Small intestine (tissue), 7 donors: ENCODE data around the gene ATP7A. TPM values are rescaled to one million over a fixed set of nuclear protein-coding genes. Genes with fewer than 3 reads are reported as not detected.
"Not testable (repeated sequence)": the region's sequence is repeated elsewhere in the genome, so short reads cannot be mapped to it uniquely, and the experiment has no call there.

Experiments used
- DNase-seq, 2 donors: peaks; one replicate each; pipeline versions ENCODE4 v3.0.0 to v3.0.0-alpha.2; 2013
- FAIRE-seq: peaks from 2 replicates; lab custom pipeline; 2012; peaks lifted over from hg19 to GRCh38; lab: Jason Lieb, UNC
- H3K27ac ChIP-seq, 3 donors: one replicate each; pipeline ENCODE4 v1.5.1; 2013; ENCODE audit warnings: low read length in 2 of 3, mild to moderate bottlenecking in 2 of 3, control low read depth in 1 of 3, inconsistent platforms in 1 of 3, low read depth in 1 of 3, moderate library complexity in 1 of 3
- H3K27me3 ChIP-seq, 3 donors: one replicate each; pipeline ENCODE4 v1.6.1; 2013; ENCODE audit warnings: low read length in 3 of 3, inconsistent platforms in 1 of 3; ENCODE audit not compliant: control insufficient read depth in 3 of 3, insufficient read depth in 3 of 3
- H3K36me3 ChIP-seq, 3 donors: one replicate each; pipeline ENCODE4 v1.6.1; 2013; ENCODE audit warnings: low read length in 3 of 3, inconsistent platforms in 1 of 3, low read depth in 1 of 3, mild to moderate bottlenecking in 1 of 3, moderate library complexity in 1 of 3; ENCODE audit not compliant: control insufficient read depth in 3 of 3, insufficient read depth in 2 of 3
- H3K4me1 ChIP-seq, 3 donors: one replicate each; pipeline ENCODE4 v1.6.1; 2013; ENCODE audit warnings: low read length in 2 of 3, inconsistent platforms in 1 of 3, low read depth in 1 of 3, mild to moderate bottlenecking in 1 of 3, moderate library complexity in 1 of 3; ENCODE audit not compliant: control insufficient read depth in 3 of 3, insufficient read depth in 2 of 3
- H3K4me3 ChIP-seq, 3 donors: one replicate each; pipeline ENCODE4 v1.5.1; 2013; ENCODE audit warnings: low read length in 3 of 3, control low read depth in 1 of 3, inconsistent platforms in 1 of 3, low read depth in 1 of 3, mild to moderate bottlenecking in 1 of 3, moderate library complexity in 1 of 3
- H3K9me3 ChIP-seq, 2 donors: one replicate each; pipeline ENCODE4 v1.6.1; 2013; ENCODE audit warnings: low read depth in 1 of 2, low read length in 1 of 2; ENCODE audit not compliant: control insufficient read depth in 2 of 2, insufficient read depth in 1 of 2
- WGBS, 3 donors: extraction: QIAGEN DNeasy Blood & Tissue Kit; methylation state at CpG; one replicate each; pipeline ENCODE4 v1.1.7; 2013; 5-methylcytosine and 5-hydroxymethylcytosine counted together
- polyA plus RNA-seq, 4 donors: library from polyadenylated mRNA; stranded (reverse) in 3 of 4; unstranded in 1 of 4; fragments of 200-250 nt in 3 of 4; fragments of 120-200 nt in 1 of 4; gene quantifications; one replicate each; pipeline versions ENCODE4 v1.2.1 to v1.2.3, GENCODE V29; 2013
- donor health status: healthy with polysubstance abuse.
- donor health status: control.
- donor health status: control.
- donor health status: Bipolar disorder and iron deficiency.
- donor health status: healthy.

ATP7A gene
- polyA plus RNA-seq, 4 donors, result 0.81 to 9.2 (median 1.8) TPM

DNA sequence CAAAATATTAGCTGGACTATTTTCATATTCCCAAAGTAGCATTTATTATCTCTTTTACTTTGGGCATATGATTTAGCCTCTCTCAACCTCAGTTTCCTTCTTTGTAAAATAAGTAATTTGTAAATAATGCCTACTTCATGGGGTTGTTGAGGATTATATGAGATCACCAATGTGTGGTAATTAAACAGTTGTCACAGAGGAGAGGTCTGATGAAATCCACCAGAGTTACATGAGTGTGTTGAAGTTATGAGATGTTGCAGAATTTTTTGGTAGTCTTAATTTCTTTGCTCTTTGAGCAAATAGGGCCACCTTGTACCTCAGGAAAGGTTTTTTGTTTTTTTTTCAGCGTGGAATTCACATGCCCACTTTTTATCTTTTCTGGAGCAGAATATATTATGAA, 9.8 kb upstream of the ATP7A start:
- Histone ChIP-seq H3K4me1 (no peaks in the 10 kb centered on the region), H3K9me3 (peaks cover 0 to 3% of the 10 kb centered on the region in 2 donors), H3K4me3 (peak overlapping the region in 2 of 3 donors; percentile 60 to 84), H3K27ac (peak overlapping the region in 1 of 3 donors; percentile 98), H3K36me3 (peaks cover 0 to 10% (median 0%) of the 10 kb centered on the region in 3 donors), H3K27me3 (no peaks in the 10 kb centered on the region)
- FAIRE-seq (no peak), DNase-seq (peak in 1 of 2 donors; percentile 4)
- WGBS, 3 donors, result 33 to 64% (median 43%) methylated on average over 1 of the region's 1 CpG

DNA sequence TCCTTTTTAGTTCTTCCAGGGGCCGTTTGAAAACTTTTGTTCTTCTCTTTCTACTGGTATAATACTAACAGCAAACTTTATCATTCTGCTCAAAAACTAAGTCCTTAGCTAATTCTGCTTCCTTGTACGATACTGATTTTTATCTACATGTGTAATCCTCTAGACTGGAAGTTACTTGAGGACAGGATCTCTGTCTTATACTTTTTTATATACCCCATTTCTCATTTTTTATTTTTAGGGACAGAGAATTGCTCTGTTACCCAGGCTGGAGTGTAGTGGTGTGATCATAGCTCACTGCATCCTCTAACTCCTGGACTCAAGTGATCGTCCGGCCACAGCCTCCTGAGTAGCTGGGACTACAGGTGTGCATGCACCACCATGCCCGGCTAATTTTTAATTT, 9.0 kb upstream of the ATP7A start:
- Histone ChIP-seq H3K27ac (no peak overlapping the region), H3K9me3 (peaks cover 0 to 3% of the 10 kb centered on the region in 2 donors), H3K36me3 (peaks cover 0 to 12% (median 0%) of the 10 kb centered on the region in 3 donors), H3K27me3 (no peaks in the 10 kb centered on the region), H3K4me1 (no peaks in the 10 kb centered on the region), H3K4me3 (no peak overlapping the region)
- FAIRE-seq, result no peak
- DNase-seq, result no peak
- WGBS, 3 donors, result 60 to 77% (median 75%) methylated on average over 5 of the region's 5 CpGs

DNA sequence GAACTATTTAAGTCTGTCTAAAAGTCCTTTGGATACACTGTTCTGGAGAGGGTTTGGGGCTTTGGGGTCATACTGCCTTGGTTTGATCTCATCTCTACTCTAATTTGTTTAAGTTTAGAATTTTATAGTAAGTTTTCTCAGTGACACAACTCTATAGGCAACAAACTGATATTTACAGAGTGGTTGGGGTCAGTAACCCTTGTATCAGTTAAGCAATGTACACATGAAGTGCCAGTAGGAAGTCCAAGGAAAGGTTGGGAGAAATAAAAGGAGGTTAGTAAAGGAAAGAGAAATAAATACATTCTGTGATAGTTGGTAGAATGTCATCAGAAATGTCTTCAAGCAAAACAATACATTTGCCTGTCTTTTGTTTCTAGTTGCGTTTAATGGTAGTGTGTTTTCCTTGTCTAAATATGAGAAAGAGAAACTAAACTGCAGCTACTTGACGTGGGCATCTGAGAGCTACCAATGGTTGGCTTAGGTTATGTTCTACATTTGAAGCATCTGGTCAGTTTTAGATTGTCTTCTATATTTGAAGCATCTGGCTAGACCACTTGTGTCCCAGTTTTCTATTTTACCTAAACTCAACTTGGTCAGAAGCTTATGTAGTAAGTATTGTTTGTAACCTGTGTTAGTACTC, 6.9 kb downstream of the ATP7A start:
- H3K27ac ChIP-seq, result no peak overlapping the region
- DNase-seq (no peak), FAIRE-seq (no peak)
- no peak overlapping the region for H3K4me3 ChIP-seq
- 17 to 23% (median 18%) methylated on average over 2 of the region's 2 CpGs for WGBS, 3 donors
- H3K27me3 ChIP-seq, result no peaks in the 10 kb centered on the region
- no peaks in the 10 kb centered on the region for H3K36me3 ChIP-seq
- no peaks in the 10 kb centered on the region for H3K9me3 ChIP-seq
- H3K4me1 ChIP-seq, result peaks cover 0 to 3% (median 0%) of the 10 kb centered on the region in 3 donors

DNA sequence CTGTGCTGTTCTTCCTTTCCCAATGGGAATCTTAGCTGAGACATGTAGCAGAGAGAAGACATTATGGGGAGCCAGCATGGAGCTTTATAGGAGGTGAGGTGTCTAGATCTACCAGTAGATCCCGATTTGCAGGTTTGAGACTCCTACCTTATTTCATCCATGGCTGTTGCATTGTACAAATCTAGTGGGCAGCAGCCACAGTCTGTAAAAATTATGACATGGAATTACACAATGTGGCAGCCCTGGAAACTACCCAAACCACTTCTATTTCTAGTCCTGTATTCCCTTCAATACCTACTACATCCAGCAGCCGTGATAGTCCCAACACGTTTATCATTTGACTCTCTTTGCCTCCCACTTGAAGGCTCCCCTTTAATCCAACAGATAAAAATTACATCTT, 8.1 kb downstream of the ATP7A start:
- H3K4me1 ChIP-seq, result peaks cover 0 to 3% (median 0%) of the 10 kb centered on the region in 3 donors
- DNase-seq (no peak), FAIRE-seq (no peak)
- H3K27me3 ChIP-seq, result no peaks in the 10 kb centered on the region
- H3K4me3 ChIP-seq, result no peak overlapping the region
- H3K36me3 ChIP-seq, result no peaks in the 10 kb centered on the region
- no peak overlapping the region for H3K27ac ChIP-seq
- WGBS, 3 donors, result 58 to 86% (median 75%) methylated on average over 3 of the region's 3 CpGs
- H3K9me3 ChIP-seq, result no peaks in the 10 kb centered on the region

DNA sequence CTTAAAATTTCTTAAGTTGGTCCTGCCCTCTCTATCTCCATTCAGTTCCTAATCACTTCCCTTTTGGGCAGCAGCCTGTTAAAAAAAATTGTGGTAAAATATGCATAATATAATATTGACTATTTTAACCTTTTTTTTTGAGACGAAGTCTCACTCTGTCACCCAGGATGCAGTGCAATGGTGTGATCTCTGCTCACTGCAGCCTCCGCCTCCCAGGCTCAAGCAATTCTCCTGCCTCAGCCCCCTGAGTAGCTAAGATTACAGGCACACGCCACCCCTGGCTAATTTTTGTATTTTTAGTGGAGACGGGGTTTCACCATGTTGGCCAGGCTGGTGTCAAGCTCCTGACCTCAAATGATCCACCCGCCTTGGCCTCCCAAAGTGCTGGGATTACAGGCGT, 8.9 kb downstream of the ATP7A start:
- not testable (repeated sequence) for H3K4me1 ChIP-seq, H3K36me3 ChIP-seq, H3K27me3 ChIP-seq, H3K27ac ChIP-seq, DNase-seq, H3K4me3 ChIP-seq, H3K9me3 ChIP-seq, FAIRE-seq
- WGBS, 3 donors, result 74 to 85% (median 81%) methylated on average over 6 of the region's 6 CpGs

DNA sequence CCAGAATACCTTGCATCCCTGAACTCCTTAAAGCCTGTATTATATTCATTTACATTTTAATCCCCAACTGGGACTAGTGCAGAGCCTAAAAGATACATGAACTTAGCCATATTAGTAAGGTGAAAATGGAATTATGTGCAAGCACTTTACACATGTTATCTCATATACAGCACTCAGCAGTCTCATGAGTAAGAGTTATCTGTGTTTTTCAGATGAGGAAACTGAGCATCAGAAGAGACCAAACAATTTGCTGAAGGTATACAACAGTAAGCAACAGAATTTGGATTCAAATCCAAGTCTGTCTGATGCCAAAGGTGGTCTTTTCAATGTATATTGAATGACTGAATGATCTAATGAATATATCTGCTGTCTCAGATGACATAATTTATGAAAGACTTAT, 12.3 kb downstream of the ATP7A start:
- Histone ChIP-seq H3K4me1 (peaks cover 0 to 3% (median 0%) of the 10 kb centered on the region in 3 donors), H3K9me3 (no peaks in the 10 kb centered on the region), H3K27me3 (no peaks in the 10 kb centered on the region), H3K27ac (no peak overlapping the region), H3K36me3 (no peaks in the 10 kb centered on the region), H3K4me3 (no peak overlapping the region)
- FAIRE-seq, result no peak
- no peak for DNase-seq

DNA sequence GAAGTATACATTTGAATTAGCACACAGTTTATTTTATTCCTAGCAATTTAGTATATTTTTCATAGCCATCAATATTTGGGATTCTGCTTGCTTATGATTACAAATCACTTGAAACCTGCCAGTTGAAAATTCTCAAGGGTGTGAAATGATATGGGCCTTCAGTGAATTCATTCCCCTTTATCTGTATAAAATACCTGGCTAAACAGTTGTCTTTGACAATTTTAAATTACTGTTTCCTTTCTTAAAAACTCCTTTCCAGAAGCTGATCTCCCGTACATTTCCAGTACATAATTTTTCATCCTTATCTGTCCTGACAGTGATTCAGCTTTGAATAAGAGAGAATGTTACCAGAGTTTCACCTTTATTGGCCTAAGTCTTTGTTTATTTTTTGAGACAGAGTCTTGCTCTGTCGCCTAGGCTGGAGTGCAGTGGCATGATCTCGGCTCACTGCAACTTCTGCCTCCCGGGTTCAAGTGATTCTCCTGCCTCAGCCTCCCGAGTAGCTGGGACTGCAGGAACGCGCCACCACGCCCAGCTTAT, 13.9 kb downstream of the ATP7A start:
- H3K27ac ChIP-seq, result no peak overlapping the region
- H3K4me3 ChIP-seq, result no peak overlapping the region
- H3K9me3 ChIP-seq, result no peaks in the 10 kb centered on the region
- no peaks in the 10 kb centered on the region for H3K4me1 ChIP-seq
- H3K36me3 ChIP-seq, result no peaks in the 10 kb centered on the region
- 87 to 89% (median 87%) methylated on average over 8 of the region's 8 CpGs for WGBS, 3 donors
- DNase-seq (no peak), FAIRE-seq (no peak)
- no peaks in the 10 kb centered on the region for H3K27me3 ChIP-seq

DNA sequence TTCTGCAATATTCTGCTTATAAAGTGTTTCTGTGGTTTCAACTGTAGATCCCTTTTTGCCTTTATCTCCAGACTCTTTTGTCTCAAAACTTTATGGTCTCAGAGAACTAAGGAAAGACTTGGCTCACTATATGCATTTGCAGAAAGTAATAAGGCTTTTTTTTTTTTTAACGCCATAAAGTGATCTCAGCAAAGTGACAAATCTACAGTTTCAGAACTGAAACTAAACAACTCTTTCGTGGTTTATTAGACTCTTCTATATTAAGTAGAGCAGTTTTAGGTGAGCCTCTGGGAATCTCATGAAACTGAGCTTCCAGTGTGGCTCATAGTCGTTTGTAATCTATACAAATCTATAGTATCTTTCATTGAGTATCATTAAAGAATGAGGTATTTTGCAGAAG, 15.3 kb downstream of the ATP7A start:
- H3K27me3 ChIP-seq, result no peaks in the 10 kb centered on the region
- FAIRE-seq (no peak), DNase-seq (no peak)
- no peaks in the 10 kb centered on the region for H3K9me3 ChIP-seq
- no peaks in the 10 kb centered on the region for H3K36me3 ChIP-seq
- no peak overlapping the region for H3K27ac ChIP-seq
- 11 to 22% (median 13%) methylated on average over 3 of the region's 3 CpGs for WGBS, 3 donors
- no peaks in the 10 kb centered on the region for H3K4me1 ChIP-seq
- H3K4me3 ChIP-seq, result no peak overlapping the region

DNA sequence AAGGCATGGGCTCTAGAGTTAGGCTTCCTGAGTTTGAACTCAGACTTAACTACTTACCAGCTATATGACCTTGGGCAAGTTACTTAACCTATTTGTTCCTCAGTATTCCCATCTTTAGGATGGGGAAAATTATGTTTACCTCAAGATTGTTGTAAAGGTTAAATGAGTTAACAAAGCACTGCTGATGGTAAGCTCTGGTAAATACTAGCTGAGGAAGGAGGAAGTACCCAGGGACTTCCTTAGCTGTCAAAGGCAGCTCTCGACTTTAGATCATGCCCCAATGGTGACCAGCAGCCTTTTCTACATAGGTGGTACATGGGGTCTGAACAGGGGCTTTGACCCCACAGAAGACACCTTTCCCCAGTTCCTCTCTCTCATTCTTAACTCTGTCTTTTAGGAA, 20.1 kb downstream of the ATP7A start:
- Histone ChIP-seq H3K9me3 (no peaks in the 10 kb centered on the region), H3K27ac (no peak overlapping the region), H3K36me3 (no peaks in the 10 kb centered on the region), H3K27me3 (no peaks in the 10 kb centered on the region), H3K4me1 (no peaks in the 10 kb centered on the region), H3K4me3 (no peak overlapping the region)
- WGBS, 3 donors, result 46 to 87% (median 80%) methylated on average over 1 of the region's 1 CpG
- FAIRE-seq, result no peak
- no peak for DNase-seq
